Heart right ventricle (tissue), 16 donors: ENCODE measurements around the gene DDX39A. TPM values are rescaled to one million over a fixed set of nuclear protein-coding genes. Genes with fewer than 3 reads are reported as not detected.
"Not testable (repeated sequence)": the region's sequence is repeated elsewhere in the genome, so short reads cannot be mapped to it uniquely, and the experiment has no call there.

Source experiments
- ATAC-seq, 8 donors: fragments of 200-7000 bp; cut with Tn5 transposase; one replicate each; pipeline ENCODE4 v1.9.1; 2020; ENCODE audit warnings: mild to moderate bottlenecking in 8 of 8, moderate library complexity in 8 of 8, moderate number of reproducible peaks in 1 of 8
- DNase-seq, 2 donors: peaks; one replicate each; pipeline ENCODE4 v3.0.0-alpha.2; 2020
- H3K27ac ChIP-seq, 10 donors: fragments of 200-600 bp; sonication (generic) in 2 of 10; one replicate each; pipeline versions ENCODE4 v1.5.0 to v1.8.0; 2020 to 2022; ENCODE audit warnings: mild to moderate bottlenecking in 3 of 10
- H3K27me3 ChIP-seq, 7 donors: fragments of 200-600 bp; one replicate each; pipeline ENCODE4 v1.8.0; 2021 to 2022; ENCODE audit warnings: mild to moderate bottlenecking in 2 of 7
- H3K36me3 ChIP-seq, 9 donors: fragments of 200-600 bp; sonication (generic) in 1 of 9; one replicate each; pipeline versions ENCODE4 v1.5.0 to v1.8.0; 2020 to 2022; ENCODE audit warnings: mild to moderate bottlenecking in 2 of 9
- H3K4me1 ChIP-seq, 9 donors: fragments of 200-600 bp; sonication (generic) in 1 of 9; one replicate each; pipeline versions ENCODE4 v1.5.0 to v1.8.0; 2020 to 2022; ENCODE audit warnings: mild to moderate bottlenecking in 4 of 9
- H3K4me3 ChIP-seq, 10 donors: fragments of 200-600 bp; sonication (generic) in 2 of 10; one replicate each; pipeline versions ENCODE4 v1.5.0 to v1.8.0; 2020 to 2022; ENCODE audit warnings: mild to moderate bottlenecking in 7 of 10, moderate library complexity in 2 of 10
- H3K9me3 ChIP-seq, 11 donors: fragments of 200-600 bp in 10 of 11; sonication (generic) in 2 of 11; one replicate each; pipeline versions ENCODE4 v1.5.0 to v1.8.0; 2013 to 2022; ENCODE audit warnings: mild to moderate bottlenecking in 2 of 11, control low read depth in 1 of 11, moderate library complexity in 1 of 11
- CTCF ChIP-seq, 9 donors: fragments of 200-600 bp; sonication (generic) in 2 of 9; IDR thresholded peaks; one replicate each; pipeline versions ENCODE4 v1.5.0 to v1.8.0; 2021 to 2022; ENCODE audit warnings: antibody characterized with exemption in 9 of 9, mild to moderate bottlenecking in 5 of 9, moderate library complexity in 1 of 9
- WGBS, 2 donors: extraction: QIAGEN DNeasy Blood & Tissue Kit; methylation state at CpG; one replicate each; pipeline ENCODE4 v1.1.7; 2013; ENCODE audit warnings: inconsistent platforms in 1 of 2; 5-methylcytosine and 5-hydroxymethylcytosine counted together
- intact Hi-C, 10 donors: fragments of 100-400 bp; cut with DNase I; formaldehyde crosslinking; loops; one replicate each; pipeline versions ENCODE4 v1.11.1 to v1.14.2; 2022
- polyA plus RNA-seq, 2 donors: library from polyadenylated mRNA; stranded (reverse); fragments of 200-250 nt; gene quantifications; one replicate each; pipeline ENCODE4 v1.2.3, GENCODE V29; 2013
- total RNA-seq, 10 donors: library from RNA; stranded (reverse); fragmentation: NEBNext Ultra II Directional in 3 of 10; extraction: Animal tissue kit (Norgen Biotek cat#: 25700) in 3 of 10; gene quantifications; one replicate each; pipeline versions ENCODE4 v1.2.1 to v1.2.4, GENCODE V29; 2021 to 2023
- donor health status: Arrhythmogenic right ventricular cardiomyopathy.
- donor health status: ischemic (EF 13 %, LVEDD 7.1; RV severe dilation, severe dysfunction).
- donor health status: healthy with polysubstance abuse.
- donor health status: DM: no; HTN: yes; CAD: no.
- donor health status: DM: no; HTN: no; CAD: no.
- donor health status: ischemic (EF 25% LVEDD 6.9; RV normal size, moderate dysfunction).
- donor health status: ischemic (EF 25% LVEDD 5.7; RV mildly dilated, moderate dysfunction).
- donor health status: healthy.
- donor health status: DM: yes; HTN: yes; CAD: no.
- donor health status: Ischemic cardiomyopathy.
- donor health status: ischemic (EF 35%, LVEDD 5.7; RV mildly dilated, moderate dysfunction).
- donor health status: nonischemic (EF 11% LVEDD 7.7; RV severe dilation, severe dysfunction).
- donor health status: DM: yes; HTN: yes; CAD: no.
- donor health status: PGD.
- donor health status: ischemic (EF 29% LVEDD 5.4; RV normal size, mild dysfunction).
- donor health status: nonischemic (EF 23%, LVEDD 6.1; RV moderate dilation, normal function).

The DDX39A gene
- total and polyA plus RNA-seq, 12 donors = 15.4 to 110 (median 24.3) TPM

- peak overlapping the region; percentile 84 to 95 (median 92) for H3K27ac ChIP-seq
- H3K9me3 ChIP-seq = no peaks in the 10 kb centered on the region
- H3K27me3 ChIP-seq = no peaks in the 10 kb centered on the region
- ATAC-seq = peak; percentile 31 to 69 (median 54)
- peaks cover 12 to 83% (median 38%) of the 10 kb centered on the region in 9 donors for H3K4me1 ChIP-seq
- no peak for TF ChIP-seq CTCF (IDR thresholded peaks at IDR 0.05)
- H3K4me3 ChIP-seq = peak overlapping the region in 6 of 10 donors; percentile 15 to 29 (median 22)
- intact Hi-C loops = no loop called here
- 22 to 23% methylated on average over 12 of the region's 12 CpGs for WGBS, 2 donors
- H3K36me3 ChIP-seq = no peaks in the 10 kb centered on the region
- peak; percentile 35 to 52 for DNase-seq
Measured at GRCh38 chr19:14375055-14375581, 44.0 kb downstream of the DDX39A start.

- 96 to 97% methylated on average over 9 of the region's 9 CpGs for WGBS, 2 donors
- H3K4me3 ChIP-seq, H3K36me3 ChIP-seq, H3K9me3 ChIP-seq, intact Hi-C loops, H3K27me3 ChIP-seq, DNase-seq, ATAC-seq: not testable (repeated sequence)
- Histone ChIP-seq H3K27ac (peak overlapping the region in 2 of 10 donors; percentile 93), H3K4me1 (peaks cover 12 to 83% (median 30%) of the 10 kb centered on the region in 9 donors)
Measured at GRCh38 chr19:14374313-14374712, 44.8 kb downstream of the DDX39A start.

GRCh38 chr19:14372384-14373077 lies 46.6 kb downstream of the DDX39A start:
- intact Hi-C loops, H3K4me3 ChIP-seq, DNase-seq, H3K27me3 ChIP-seq, ATAC-seq, H3K36me3 ChIP-seq, H3K9me3 ChIP-seq: not testable (repeated sequence)
- H3K27ac ChIP-seq = peak overlapping the region in 1 of 10 donors; percentile 93
- WGBS, 2 donors = 86 to 95% methylated on average over 7 to 8 of the region's 8 CpGs
- peaks cover 12 to 90% (median 25%) of the 10 kb centered on the region in 9 donors for H3K4me1 ChIP-seq

- WGBS, 2 donors = 89 to 91% methylated on average over 10 of the region's 10 CpGs
Measured at GRCh38 chr19:14371301-14371821, 47.8 kb downstream of the DDX39A start.

GRCh38 chr19:14370940-14371280 lies 48.2 kb downstream of the DDX39A start:
- no peaks in the 10 kb centered on the region for H3K9me3 ChIP-seq
- intact Hi-C loops = no loop called here
- no peaks in the 10 kb centered on the region for H3K27me3 ChIP-seq
- H3K4me1 ChIP-seq = peaks cover 9 to 98% (median 22%) of the 10 kb centered on the region in 9 donors
- peak overlapping the region in 1 of 10 donors; percentile 36 for H3K4me3 ChIP-seq
- DNase-seq = no peak
- H3K27ac ChIP-seq = peak overlapping the region in 6 of 10 donors; percentile 34 to 94 (median 66)
- no peak for TF ChIP-seq CTCF (IDR thresholded peaks at IDR 0.05)
- no peak for ATAC-seq
- WGBS, 2 donors = 98% methylated on average over 4 of the region's 4 CpGs
- H3K36me3 ChIP-seq = no peaks in the 10 kb centered on the region

More at GRCh38 chr19:14371301-14371821, 47.8 kb downstream of the DDX39A start:
- Histone ChIP-seq H3K27me3 (no peaks in the 10 kb centered on the region), H3K9me3 (no peaks in the 10 kb centered on the region), H3K4me3 (no peak overlapping the region), H3K4me1 (peaks cover 12 to 98% (median 25%) of the 10 kb centered on the region in 9 donors), H3K36me3 (no peaks in the 10 kb centered on the region), H3K27ac (peak overlapping the region in 1 of 10 donors; percentile 94)
- DNase-seq = no peak
- no peak for TF ChIP-seq CTCF (IDR thresholded peaks at IDR 0.05)
- intact Hi-C loops = no loop called here
- ATAC-seq = no peak
